Lower lobe of right lung (tissue), 2 donors: ENCODE data around the gene DSG3. TPM values are rescaled to one million over a fixed set of nuclear protein-coding genes. Genes with fewer than 3 reads are reported as not detected.
A peak's percentile ranks its signal among the peaks of the same experiment; 100 is the strongest.

ENCODE experiments used
- ATAC-seq, 2 donors: fragments of 200-7000 bp; cut with Tn5 transposase; one replicate each; pipeline ENCODE4 v1.9.1; 2020 to 2022; ENCODE audit warnings: mild to moderate bottlenecking in 2 of 2, moderate library complexity in 2 of 2
- DNase-seq: peaks from one replicate; pipeline ENCODE4 v3.0.0-alpha.2; 2020
- H3K27ac ChIP-seq: fragments of 200-600 bp; one replicate; pipeline ENCODE4 v1.8.0; 2022
- H3K27me3 ChIP-seq: fragments of 200-600 bp; one replicate; pipeline ENCODE4 v1.8.0; 2022; ENCODE audit warnings: low read depth
- H3K36me3 ChIP-seq: fragments of 200-600 bp; one replicate; pipeline ENCODE4 v1.8.0; 2022; ENCODE audit warnings: mild to moderate bottlenecking
- H3K4me1 ChIP-seq: fragments of 200-600 bp; one replicate; pipeline ENCODE4 v1.8.0; 2022
- H3K4me3 ChIP-seq: fragments of 200-600 bp; one replicate; pipeline ENCODE4 v1.8.0; 2022; ENCODE audit warnings: mild to moderate bottlenecking
- H3K9me3 ChIP-seq: fragments of 200-600 bp; one replicate; pipeline ENCODE4 v1.8.0; 2022
- intact Hi-C: fragments of 100-400 bp; cut with DNase I; formaldehyde crosslinking; loops from one replicate; pipeline ENCODE4 v1.11.0; 2022
- total RNA-seq: library from RNA; stranded (reverse); fragmentation: NEBNext Ultra II Directional; extraction: Animal tissue kit (Norgen Biotek cat#: 25700); gene quantifications from one replicate; pipeline ENCODE4 v1.2.1, GENCODE V29; 2021
- TF ChIP-seq, protein P1 (sequence below): fragments of 200-600 bp; IDR thresholded peaks from one replicate; pipeline ENCODE4 v1.8.0; 2022; ENCODE audit warnings: antibody characterized with exemption, mild to moderate bottlenecking
- donor health status: DM: no; HTN: yes; CAD: no; lungs with severe emphysema.

The DSG3 gene
- total RNA-seq, 1 donor from 2014 or later: not detected

DNA sequence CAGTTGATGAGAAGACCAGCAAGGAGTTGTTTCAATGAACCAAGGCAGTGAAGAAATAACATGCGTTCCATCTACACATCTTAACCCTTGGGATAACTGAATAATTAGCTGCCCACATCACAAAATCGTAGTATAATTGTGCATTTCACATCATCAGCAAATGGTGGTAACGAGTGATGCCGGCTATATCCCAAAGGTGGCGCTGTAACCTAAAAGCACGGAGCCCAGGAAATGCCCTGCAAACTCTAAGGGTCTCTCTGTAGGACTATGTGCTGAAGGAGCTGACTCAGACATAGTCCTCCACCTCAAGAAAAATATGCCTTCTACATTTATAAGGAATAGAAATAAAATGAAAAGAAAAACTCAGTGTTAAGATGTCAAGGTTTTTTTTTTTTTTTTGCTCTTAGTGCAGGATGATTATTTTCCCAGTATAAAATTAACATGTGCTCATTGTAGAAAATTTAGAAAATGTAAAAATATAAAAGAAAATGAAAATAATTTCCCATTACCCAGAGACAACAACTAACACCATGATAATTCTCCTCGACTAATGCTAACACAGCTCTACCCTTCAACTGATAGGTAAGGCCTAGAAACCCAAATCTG is 23.1 kb upstream of the DSG3 start:
- Histone ChIP-seq H3K4me3 (no peak overlapping the region), H3K4me1 (no peaks in the 10 kb centered on the region), H3K36me3 (no peaks in the 10 kb centered on the region), H3K27ac (no peak overlapping the region), H3K9me3 (no peaks in the 10 kb centered on the region), H3K27me3 (no peaks in the 10 kb centered on the region)
- TF ChIP-seq, protein P1, sequence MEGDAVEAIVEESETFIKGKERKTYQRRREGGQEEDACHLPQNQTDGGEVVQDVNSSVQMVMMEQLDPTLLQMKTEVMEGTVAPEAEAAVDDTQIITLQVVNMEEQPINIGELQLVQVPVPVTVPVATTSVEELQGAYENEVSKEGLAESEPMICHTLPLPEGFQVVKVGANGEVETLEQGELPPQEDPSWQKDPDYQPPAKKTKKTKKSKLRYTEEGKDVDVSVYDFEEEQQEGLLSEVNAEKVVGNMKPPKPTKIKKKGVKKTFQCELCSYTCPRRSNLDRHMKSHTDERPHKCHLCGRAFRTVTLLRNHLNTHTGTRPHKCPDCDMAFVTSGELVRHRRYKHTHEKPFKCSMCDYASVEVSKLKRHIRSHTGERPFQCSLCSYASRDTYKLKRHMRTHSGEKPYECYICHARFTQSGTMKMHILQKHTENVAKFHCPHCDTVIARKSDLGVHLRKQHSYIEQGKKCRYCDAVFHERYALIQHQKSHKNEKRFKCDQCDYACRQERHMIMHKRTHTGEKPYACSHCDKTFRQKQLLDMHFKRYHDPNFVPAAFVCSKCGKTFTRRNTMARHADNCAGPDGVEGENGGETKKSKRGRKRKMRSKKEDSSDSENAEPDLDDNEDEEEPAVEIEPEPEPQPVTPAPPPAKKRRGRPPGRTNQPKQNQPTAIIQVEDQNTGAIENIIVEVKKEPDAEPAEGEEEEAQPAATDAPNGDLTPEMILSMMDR: peak; percentile 39
- DNase-seq: no peak
- ATAC-seq: peak in 1 of 2 donors; percentile 48
- intact Hi-C loops: no loop called here

DNA sequence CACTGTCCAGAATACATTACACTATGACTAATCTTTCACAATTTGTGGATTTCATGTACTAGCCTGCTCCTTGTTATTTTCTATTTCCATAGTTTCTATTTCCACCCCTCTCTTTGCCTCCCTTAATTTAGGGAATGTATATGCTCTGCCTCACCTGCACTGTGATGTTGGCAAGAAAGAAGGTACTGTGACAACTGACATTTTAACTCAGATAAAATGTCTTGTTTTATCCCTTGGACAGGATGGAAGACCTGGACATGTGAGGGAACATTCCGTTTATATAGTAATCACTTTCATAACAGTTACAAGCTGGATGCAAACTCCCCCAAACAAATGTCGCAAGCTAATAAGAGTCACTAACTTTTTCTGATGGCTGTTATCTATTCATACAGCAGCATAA is 21.5 kb upstream of the DSG3 start:
- Histone ChIP-seq H3K27ac (no peak overlapping the region), H3K9me3 (no peaks in the 10 kb centered on the region), H3K27me3 (no peaks in the 10 kb centered on the region), H3K36me3 (no peaks in the 10 kb centered on the region), H3K4me3 (no peak overlapping the region), H3K4me1 (no peaks in the 10 kb centered on the region)
- TF ChIP-seq, protein P1: no peak
- intact Hi-C loops: no loop called here
- ATAC-seq (no peak), DNase-seq (no peak)

DNA sequence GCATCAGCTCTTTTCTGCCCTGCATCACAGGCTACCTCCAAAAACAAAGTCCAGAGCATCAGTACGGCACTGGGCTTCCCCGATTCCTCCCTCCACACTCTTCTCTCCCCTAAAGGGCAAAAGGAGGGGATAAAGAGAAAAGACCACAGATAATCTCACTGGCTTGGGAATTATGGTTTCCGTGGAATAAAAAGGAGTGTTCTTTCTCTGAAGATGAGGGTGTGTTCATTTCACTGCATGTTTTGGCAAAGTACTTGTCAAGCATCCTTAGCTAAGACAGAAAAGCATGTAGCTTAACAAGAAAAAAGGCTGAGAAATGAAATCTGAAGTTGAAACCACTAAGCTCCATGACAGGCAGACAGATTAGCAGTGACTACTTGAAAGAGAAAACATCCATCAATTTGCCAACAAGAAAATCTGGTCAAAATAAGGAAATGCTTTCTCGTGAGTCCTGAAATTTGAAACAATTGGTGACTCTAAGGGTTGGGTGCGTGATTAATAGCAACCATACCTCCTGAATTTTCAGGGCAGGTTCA is 20.6 kb upstream of the DSG3 start:
- Histone ChIP-seq H3K4me3 (no peak overlapping the region), H3K36me3 (no peaks in the 10 kb centered on the region), H3K4me1 (no peaks in the 10 kb centered on the region), H3K9me3 (no peaks in the 10 kb centered on the region), H3K27me3 (no peaks in the 10 kb centered on the region), H3K27ac (no peak overlapping the region)
- no peak for DNase-seq
- TF ChIP-seq, protein P1: no peak
- intact Hi-C loops: no loop called here
- no peak for ATAC-seq

DNA sequence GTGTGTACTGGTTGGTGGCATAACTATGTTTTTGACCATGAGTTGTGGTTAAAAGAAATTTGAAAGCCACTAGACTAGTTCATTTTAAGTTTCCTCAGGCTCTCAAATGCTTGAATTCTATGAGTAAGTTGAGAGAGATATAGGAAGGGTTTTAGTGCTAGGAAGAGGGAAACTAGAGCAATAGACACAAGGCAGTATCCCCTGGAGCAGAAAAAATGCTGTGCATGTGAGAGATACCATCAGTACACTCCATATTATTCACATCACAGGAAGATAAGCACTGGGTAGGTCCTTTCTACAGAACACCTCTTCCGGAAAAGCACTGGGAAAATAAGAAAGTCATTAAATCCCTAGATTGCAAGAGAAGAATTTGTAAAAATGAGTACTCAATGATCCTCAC is 19.3 kb upstream of the DSG3 start:
- DNase-seq (no peak), ATAC-seq (no peak)
- TF ChIP-seq, protein P1: no peak
- Histone ChIP-seq H3K27ac (no peak overlapping the region), H3K9me3 (no peaks in the 10 kb centered on the region), H3K36me3 (no peaks in the 10 kb centered on the region), H3K27me3 (no peaks in the 10 kb centered on the region), H3K4me3 (no peak overlapping the region), H3K4me1 (no peaks in the 10 kb centered on the region)
- intact Hi-C loops: no loop called here

DNA sequence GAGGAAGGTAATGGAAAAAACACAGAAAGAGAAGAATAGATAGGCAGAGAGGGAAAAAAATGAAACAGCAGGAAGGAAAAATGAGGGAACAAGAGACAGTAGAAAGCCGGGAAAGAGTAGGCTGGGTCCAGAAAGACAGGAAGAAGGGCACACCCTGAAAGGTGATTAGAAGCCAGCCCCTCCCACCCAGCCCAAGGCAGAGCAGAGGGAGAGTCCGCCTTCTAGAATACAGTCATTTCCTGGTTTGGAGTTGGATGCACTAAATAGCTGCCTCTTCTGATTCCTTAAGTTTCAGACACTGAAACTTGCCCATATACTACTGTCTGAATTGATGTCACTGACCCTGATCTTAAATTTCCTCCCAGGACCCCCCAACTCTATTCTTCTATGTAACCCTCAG is 17.9 kb upstream of the DSG3 start:
- intact Hi-C loops: no loop called here
- TF ChIP-seq, protein P1: no peak
- DNase-seq: no peak
- H3K36me3 ChIP-seq: no peaks in the 10 kb centered on the region
- H3K4me3 ChIP-seq: no peak overlapping the region
- H3K27me3 ChIP-seq: no peaks in the 10 kb centered on the region
- no peak overlapping the region for H3K27ac ChIP-seq
- no peaks in the 10 kb centered on the region for H3K9me3 ChIP-seq
- ATAC-seq: no peak
- no peaks in the 10 kb centered on the region for H3K4me1 ChIP-seq
